GM10847 (cell line): ENCODE data around the gene PSAPL1.

Experiments used
- POLR2A ChIP-seq: IDR thresholded peaks from 2 replicates; pipeline ENCODE4 v1.6.1; 2011; ENCODE audit not compliant: insufficient read length; ENCODE audit errors: extremely low read depth

PSAPL1 gene, protein sequence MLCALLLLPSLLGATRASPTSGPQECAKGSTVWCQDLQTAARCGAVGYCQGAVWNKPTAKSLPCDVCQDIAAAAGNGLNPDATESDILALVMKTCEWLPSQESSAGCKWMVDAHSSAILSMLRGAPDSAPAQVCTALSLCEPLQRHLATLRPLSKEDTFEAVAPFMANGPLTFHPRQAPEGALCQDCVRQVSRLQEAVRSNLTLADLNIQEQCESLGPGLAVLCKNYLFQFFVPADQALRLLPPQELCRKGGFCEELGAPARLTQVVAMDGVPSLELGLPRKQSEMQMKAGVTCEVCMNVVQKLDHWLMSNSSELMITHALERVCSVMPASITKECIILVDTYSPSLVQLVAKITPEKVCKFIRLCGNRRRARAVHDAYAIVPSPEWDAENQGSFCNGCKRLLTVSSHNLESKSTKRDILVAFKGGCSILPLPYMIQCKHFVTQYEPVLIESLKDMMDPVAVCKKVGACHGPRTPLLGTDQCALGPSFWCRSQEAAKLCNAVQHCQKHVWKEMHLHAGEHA

GRCh38 chr4:7434766-7435150 is at the start of gene PSAPL1:
PSAPL1 (minus strand) TSS chr4:7434930; CDS start chr4:7434879, 51 bp downstream.
- TF ChIP-seq POLR2A = no peak

DNA sequence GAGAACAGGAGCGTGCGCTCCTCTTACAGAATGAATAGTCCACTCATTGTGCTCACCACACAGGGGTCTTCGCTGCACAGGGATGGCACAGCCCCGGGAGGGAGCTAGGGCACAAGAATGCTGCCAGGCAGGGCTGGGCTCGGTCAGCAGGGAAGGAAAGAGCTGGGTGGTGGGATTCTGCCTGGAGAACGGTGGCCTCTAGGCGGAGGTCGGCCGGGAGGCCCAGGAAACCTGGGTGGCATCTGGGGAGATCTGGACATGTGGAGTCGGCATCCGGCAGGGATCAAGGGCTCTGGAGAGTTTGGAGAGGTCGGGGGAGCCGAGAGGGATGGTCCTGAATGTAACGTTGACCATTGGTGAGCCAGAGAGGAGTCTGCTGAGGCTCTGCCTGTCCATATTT is 46.5 kb upstream of the PSAPL1 start:
- TF ChIP-seq POLR2A = no peak

- no peak for TF ChIP-seq POLR2A
Observed at GRCh38 chr4:7480423-7480822, 45.7 kb upstream of the PSAPL1 start.

- TF ChIP-seq POLR2A = no peak
Observed at GRCh38 chr4:7478665-7479064, 43.9 kb upstream of the PSAPL1 start.

DNA sequence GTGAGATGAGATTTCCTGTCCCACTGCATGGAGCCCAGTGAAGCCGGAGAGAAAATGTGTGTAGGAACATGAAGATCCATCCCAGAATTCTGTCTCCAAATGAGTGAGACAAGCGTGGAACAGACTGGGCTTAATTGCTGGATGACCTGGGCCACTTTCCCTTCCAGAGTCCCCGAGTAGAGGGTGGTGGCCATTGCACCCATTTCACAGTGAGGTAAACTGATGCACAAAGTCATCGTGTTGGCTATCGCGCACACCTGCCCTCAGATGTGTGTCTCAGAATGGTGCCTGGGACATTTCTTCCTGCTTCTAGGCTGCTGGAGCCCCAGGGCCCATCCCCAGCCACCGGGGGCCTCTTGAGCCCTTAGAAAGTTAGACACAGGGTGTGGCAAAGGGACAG is 43.0 kb upstream of the PSAPL1 start:
- no peak for TF ChIP-seq POLR2A

- no peak for TF ChIP-seq POLR2A
Observed at GRCh38 chr4:7476820-7477219, 42.1 kb upstream of the PSAPL1 start.

DNA sequence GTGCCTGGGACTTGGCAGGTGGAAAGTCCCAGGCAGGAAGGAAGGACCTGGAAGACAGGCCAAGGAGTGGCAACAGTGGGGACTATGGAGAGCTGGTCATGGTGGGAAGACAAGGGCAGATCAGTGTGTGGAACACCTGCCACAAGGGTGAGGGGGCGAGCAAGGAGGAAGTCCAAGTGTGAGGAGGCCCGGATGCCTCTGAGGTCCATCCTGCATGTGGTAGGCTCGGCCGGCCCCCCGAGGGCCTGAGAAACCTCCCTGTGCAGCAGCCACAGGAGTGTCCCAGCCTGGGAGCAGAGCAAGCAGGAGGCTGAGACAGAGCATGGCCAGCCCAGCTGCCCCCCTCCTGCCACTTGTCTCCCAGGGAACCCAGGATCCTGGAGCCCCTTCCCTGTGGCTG is 40.5 kb upstream of the PSAPL1 start:
- TF ChIP-seq POLR2A = no peak

DNA sequence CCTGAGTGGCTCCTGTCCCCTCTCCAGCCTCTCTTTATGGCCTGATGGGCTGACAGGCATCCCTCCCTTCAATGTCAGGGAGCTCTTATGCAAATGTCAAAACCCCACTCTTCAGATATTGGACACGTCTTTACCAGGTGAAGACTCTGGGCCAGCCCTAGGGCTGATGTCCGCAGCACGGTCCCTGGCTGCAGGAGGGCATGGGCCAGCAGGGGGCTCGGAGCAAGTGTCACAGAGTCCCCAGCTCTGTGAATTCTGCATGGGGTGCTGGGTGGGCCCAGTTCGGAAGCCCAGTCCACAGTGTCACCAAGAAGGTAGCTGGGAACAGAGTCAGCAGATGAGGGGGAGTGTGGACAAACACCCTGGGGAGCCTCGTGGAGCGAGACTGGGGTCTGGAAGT is 39.6 kb upstream of the PSAPL1 start:
- no peak for TF ChIP-seq POLR2A

DNA sequence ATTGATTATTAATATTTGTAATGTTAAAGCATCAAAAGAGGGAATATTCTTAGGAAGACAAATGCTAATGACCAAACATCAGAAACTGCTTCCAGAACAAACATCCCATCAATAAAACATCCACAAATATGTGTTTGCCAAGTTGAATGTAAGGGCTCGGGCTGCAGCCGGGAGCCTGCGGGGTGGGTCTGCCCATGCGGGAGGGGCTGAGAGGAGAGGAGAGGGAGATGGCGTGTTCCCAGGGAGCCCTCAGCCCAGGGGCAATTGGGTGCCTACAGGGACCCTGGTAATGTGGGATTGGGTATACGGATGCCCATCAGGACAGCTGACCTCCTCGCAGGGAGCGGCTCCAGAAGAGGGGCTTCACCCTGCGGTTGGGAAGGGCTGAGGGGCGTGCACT is 38.4 kb upstream of the PSAPL1 start:
- no peak for TF ChIP-seq POLR2A

DNA sequence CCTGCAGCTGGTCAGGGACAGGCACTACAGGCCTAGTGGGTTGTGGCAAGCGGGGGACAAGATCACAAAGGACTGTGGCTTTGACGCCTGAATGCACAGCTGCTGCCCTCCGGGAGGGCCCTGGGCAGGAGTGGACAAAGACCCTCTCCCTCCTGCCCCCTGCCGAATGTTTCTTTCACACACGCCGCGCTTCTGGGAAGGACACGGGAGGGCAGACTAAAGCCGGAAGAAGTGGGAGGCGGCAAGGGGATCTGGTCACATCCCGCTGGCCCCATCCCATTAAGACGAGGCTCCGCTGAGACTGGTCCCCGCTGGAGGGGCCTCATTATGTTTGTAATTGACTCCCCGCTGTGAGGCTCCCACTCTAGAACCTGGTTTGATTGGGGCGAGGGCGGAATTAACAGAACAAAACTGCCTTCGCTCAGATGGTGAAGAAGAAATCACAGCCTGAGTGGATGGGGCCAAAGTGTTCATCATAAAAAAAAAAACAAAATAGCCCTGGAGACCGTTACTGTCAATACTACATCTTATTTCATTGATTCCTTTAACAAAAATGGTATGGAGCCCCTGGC is 37.8 kb upstream of the PSAPL1 start:
- TF ChIP-seq POLR2A = no peak

DNA sequence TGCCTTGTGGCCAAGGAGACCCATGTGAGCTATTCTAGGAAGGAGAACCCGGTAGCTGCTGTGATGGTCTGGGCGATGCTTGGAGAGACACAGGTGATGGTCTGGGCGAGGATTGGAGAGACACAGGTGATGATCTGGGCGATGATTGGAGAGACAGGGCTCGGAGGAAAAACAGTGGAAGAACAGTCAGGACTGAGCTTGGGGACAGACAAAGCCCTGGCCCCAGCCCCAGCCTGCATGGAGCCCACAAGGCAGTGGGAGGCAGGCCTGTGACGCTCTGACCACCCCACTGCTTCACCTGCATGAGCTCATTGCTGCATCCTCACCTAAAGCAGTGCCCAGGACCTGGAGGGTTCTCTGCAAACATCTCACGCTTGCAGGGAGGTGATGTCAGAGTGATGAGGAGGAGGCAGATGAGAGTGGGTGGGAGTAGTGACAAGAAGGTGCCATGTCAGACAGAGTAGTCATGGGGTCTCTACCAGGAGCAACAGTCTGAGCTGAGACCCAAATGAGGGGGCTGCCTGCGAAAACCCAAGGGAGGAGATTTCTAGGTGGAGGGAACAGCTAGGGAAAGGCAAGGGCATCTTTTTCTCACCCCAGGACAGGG is 35.9 kb upstream of the PSAPL1 start:
- no peak for TF ChIP-seq POLR2A

GRCh38 chr4:7470111-7470510 is 35.4 kb upstream of the PSAPL1 start:
- TF ChIP-seq POLR2A = no peak

DNA sequence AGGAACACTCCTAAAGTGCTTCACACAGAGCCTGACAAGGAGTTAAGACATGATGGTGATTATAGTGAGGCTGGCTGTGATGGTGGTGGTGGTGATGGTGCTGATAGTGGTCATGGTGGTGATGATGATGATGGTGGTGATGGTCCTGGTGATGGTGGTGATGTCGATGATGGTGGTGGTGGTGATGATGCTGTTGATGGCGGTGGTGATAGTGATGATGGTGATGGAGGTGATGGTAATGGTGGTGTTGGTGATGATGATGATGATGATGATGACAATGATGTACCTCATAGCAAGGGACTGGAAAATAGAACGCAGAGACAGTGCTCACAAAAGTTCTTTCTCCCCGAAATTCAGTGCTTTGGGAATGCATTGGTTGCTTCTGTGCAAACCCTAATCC is 34.3 kb upstream of the PSAPL1 start:
- TF ChIP-seq POLR2A = no peak

DNA sequence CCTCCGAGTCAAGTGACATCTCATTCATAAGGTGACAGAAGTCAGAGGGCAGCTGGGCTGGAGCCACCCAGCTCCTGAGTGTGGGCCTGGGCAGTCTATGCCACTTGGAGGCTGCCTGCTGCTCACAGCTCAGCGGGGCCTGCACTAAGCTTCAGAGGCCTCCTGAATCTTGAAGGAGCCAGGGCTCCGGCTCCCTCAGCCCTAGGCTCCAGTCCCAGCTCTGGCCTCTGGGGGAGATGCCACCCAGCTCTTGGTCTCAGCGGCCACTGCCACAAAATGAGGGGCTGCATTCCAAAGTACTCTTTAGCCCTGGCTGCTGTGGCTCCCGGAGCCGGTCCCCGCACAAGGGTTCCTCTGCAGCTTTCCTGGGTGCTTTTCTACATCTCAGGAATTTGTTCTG is 32.7 kb upstream of the PSAPL1 start:
- TF ChIP-seq POLR2A = no peak

GRCh38 chr4:7466904-7467303 is 32.2 kb upstream of the PSAPL1 start:
- no peak for TF ChIP-seq POLR2A

DNA sequence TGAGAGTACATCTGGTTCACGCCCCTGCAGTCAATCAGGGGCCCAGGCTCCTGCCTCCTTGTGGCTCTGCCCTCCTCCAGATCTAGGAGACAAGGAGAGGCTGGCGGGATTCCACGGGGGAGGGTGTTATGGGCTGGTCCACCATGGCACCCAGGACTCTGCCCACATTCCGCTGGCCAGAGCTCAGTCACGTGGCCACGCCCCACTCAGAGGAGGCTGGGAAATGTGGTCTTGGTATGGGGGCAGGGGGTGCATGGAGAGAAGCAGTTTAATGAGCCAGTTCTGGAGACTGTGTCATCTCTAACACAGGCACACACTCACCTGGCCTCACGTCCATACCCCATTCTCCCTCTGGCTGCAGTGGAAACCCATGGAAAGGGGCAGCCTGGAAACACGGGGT is 31.5 kb upstream of the PSAPL1 start:
- no peak for TF ChIP-seq POLR2A
